ENCODE results near the gene NECAP2.

DNA sequence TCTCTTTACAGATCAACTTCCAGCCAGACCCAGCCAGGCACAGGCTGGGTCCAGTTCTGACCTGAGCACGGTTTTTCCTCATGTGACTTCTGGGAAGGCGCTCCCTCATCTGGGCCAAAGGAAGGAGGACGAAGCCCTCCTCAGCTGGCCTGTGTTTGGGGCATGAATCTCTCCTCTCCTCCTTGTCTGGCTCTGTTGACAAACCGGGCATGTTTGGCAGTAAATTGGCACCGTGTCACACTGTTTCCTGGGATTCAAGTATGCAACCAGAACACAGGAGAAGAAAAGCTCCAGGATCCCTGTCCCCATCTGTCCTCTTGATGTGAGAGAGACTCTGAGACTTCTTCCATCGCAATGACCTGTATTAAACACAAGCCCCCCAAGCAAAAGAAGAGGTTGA is 18.3 kb downstream of the NECAP2 start:
- TF ChIP-seq, protein P1, sequence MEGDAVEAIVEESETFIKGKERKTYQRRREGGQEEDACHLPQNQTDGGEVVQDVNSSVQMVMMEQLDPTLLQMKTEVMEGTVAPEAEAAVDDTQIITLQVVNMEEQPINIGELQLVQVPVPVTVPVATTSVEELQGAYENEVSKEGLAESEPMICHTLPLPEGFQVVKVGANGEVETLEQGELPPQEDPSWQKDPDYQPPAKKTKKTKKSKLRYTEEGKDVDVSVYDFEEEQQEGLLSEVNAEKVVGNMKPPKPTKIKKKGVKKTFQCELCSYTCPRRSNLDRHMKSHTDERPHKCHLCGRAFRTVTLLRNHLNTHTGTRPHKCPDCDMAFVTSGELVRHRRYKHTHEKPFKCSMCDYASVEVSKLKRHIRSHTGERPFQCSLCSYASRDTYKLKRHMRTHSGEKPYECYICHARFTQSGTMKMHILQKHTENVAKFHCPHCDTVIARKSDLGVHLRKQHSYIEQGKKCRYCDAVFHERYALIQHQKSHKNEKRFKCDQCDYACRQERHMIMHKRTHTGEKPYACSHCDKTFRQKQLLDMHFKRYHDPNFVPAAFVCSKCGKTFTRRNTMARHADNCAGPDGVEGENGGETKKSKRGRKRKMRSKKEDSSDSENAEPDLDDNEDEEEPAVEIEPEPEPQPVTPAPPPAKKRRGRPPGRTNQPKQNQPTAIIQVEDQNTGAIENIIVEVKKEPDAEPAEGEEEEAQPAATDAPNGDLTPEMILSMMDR (IDR thresholded peaks at IDR 0.05), result no peak
- TF ChIP-seq POLR2AphosphoS5 (IDR thresholded peaks at IDR 0.05) (no peak), POLR2A (IDR thresholded peaks at IDR 0.05) (no peak)

Data from suprapubic skin (tissue), 4 donors.